T-cell (primary cell): Measurements from ENCODE around the gene MBTD1. TPM values are rescaled to one million over a fixed set of nuclear protein-coding genes. Genes with fewer than 3 reads are reported as not detected.
"Not testable (repeated sequence)": the region's sequence is repeated elsewhere in the genome, so short reads cannot be mapped to it uniquely, and the experiment has no call there.

Experiments used
- ATAC-seq, 4 experiments: fragments of 200-7000 bp in 3 of 4; fragments of 150-1000 bp in 1 of 4; cut with Tn5 transposase; replicated peaks in 1 of 4; 1 replicate in 3 of 4; 2 replicates in 1 of 4; pipeline ENCODE4 v1.10.0; 2021; ENCODE audit warnings: moderate library complexity in 3 of 4, mild to moderate bottlenecking in 2 of 4, moderate number of reproducible peaks in 1 of 4
- CTCF ChIA-PET, 2 donors: fragments of 300-600 bp; sonication (Branson Sonifier 250); formaldehyde crosslinking; loops; one replicate each; lab custom pipeline; 2022; ENCODE audit warnings: antibody characterized with exemption in 2 of 2; lab: Charles Lee
- POLR2A ChIA-PET, 2 donors: fragments of 300-600 bp; sonication (Branson Sonifier 250); formaldehyde crosslinking; loops; one replicate each; lab custom pipeline; 2022; ENCODE audit warnings: antibody characterized with exemption in 2 of 2; lab: Charles Lee
- DNase-seq, 35 experiments: peaks; one replicate each; pipeline versions ENCODE4 v3.0.0 to v3.0.0-alpha.2; 2013 to 2023
- H3K27ac ChIP-seq: one replicate; pipeline ENCODE4 v1.5.1; 2013; ENCODE audit warnings: low read length
- H3K27me3 ChIP-seq, 2 experiments: replicated peaks in 1 of 2; 1 replicate in 1 of 2; 2 replicates in 1 of 2; pipeline versions ENCODE4 v1.6.1 to v1.7.0; 2013; ENCODE audit warnings: low read length in 1 of 2, mixed read lengths in 1 of 2; ENCODE audit not compliant: control insufficient read depth in 2 of 2, insufficient read depth in 2 of 2; ENCODE audit errors: extremely low read depth in 1 of 2
- H3K36me3 ChIP-seq, 2 donors: 1 replicate in 1 of 2; 2 replicates in 1 of 2; pipeline versions ENCODE4 v1.6.1 to v1.7.0; 2013; ENCODE audit warnings: low read length in 1 of 2; ENCODE audit not compliant: control insufficient read depth in 2 of 2, insufficient read depth in 1 of 2; ENCODE audit errors: extremely low read depth in 1 of 2
- H3K4me1 ChIP-seq, 2 experiments: 1 replicate in 1 of 2; 2 replicates in 1 of 2; pipeline versions ENCODE4 v1.6.1 to v1.7.0; 2013; ENCODE audit warnings: low read length in 2 of 2, mixed read lengths in 1 of 2; ENCODE audit not compliant: insufficient read depth in 2 of 2, control insufficient read depth in 1 of 2; ENCODE audit errors: extremely low read depth in 1 of 2
- H3K4me3 ChIP-seq, 2 donors: 1 replicate in 1 of 2; 2 replicates in 1 of 2; pipeline versions ENCODE4 v1.5.1 to v1.7.0; 2013; ENCODE audit warnings: mild to moderate bottlenecking in 2 of 2, low read length in 1 of 2, moderate library complexity in 1 of 2; ENCODE audit not compliant: control insufficient read depth in 1 of 2; ENCODE audit errors: extremely low read depth in 1 of 2
- H3K9me3 ChIP-seq: 2 replicates; pipeline ENCODE4 v1.7.0; 2013
- H3K27ac Mint-ChIP-seq, 2 donors: one replicate each; pipeline ENCODE4 v1.8.0; 2020 to 2021; ENCODE audit warnings: mild to moderate bottlenecking in 2 of 2, mixed read lengths in 2 of 2
- H3K27me3 Mint-ChIP-seq, 2 donors: one replicate each; pipeline ENCODE4 v1.8.0; 2021 to 2022; ENCODE audit warnings: mixed read lengths in 2 of 2
- H3K36me3 Mint-ChIP-seq: one replicate; pipeline ENCODE4 v1.8.0; 2021; ENCODE audit warnings: mixed read lengths
- H3K4me1 Mint-ChIP-seq, 3 donors: one replicate each; pipeline ENCODE4 v1.8.0; 2020 to 2022; ENCODE audit warnings: mixed read lengths in 3 of 3, mild to moderate bottlenecking in 1 of 3
- H3K4me3 Mint-ChIP-seq, 3 donors: one replicate each; pipeline ENCODE4 v1.8.0; 2020 to 2022; ENCODE audit warnings: mild to moderate bottlenecking in 3 of 3, mixed read lengths in 3 of 3, moderate library complexity in 3 of 3
- H3K9me3 Mint-ChIP-seq, 3 donors: one replicate each; pipeline ENCODE4 v1.8.0; 2020 to 2022; ENCODE audit warnings: mixed read lengths in 3 of 3
- WGBS: methylation state at CpG from one replicate; pipeline ENCODE4 v1.1.5; 2013; ENCODE audit warnings: missing lambda C conversion rate; ENCODE audit not compliant: insufficient coverage; 5-methylcytosine and 5-hydroxymethylcytosine counted together
- total RNA-seq, 35 experiments: library from RNA in 6 of 35; stranded (reverse) in 6 of 35; fragments of 120-200 nt in 1 of 35; gene quantifications; one replicate each; pipeline versions ENCODE4 v1.2.1 to v1.2.4 and lab custom pipeline; 2013 to 2026

Gene MBTD1
- total RNA-seq, 5 donors from 2014 or later (not counting 1 experiment from before 2014, with no cell fraction given), result 23.2 to 27.3 (median 24.7) TPM

GRCh38 chr17:51172030-51172429 lies 87.8 kb downstream of the MBTD1 start:
- H3K9me3 ChIP-seq, H3K27me3 ChIP-seq, H3K4me3 Mint-ChIP-seq, CTCF ChIA-PET, DNase-seq, ATAC-seq, H3K4me3 ChIP-seq, H3K27ac Mint-ChIP-seq, H3K9me3 Mint-ChIP-seq, H3K4me1 ChIP-seq, H3K27me3 Mint-ChIP-seq, H3K27ac ChIP-seq: not testable (repeated sequence)
- peaks cover 28% of the 10 kb centered on the region for H3K36me3 Mint-ChIP-seq
- POLR2A ChIA-PET, result interaction anchor here in 1 of 2 donors (0.6 kb wide), 1 partner anchor 8 kb away, joined by 6 read pairs; no protein-coding TSS in a partner anchor
- WGBS, result 96% methylated on average over 3 of the region's 9 CpGs
- peaks cover 14 to 24% of the 10 kb centered on the region in 2 donors for H3K36me3 ChIP-seq
- peaks cover 10 to 16% (median 12%) of the 10 kb centered on the region in 3 donors for H3K4me1 Mint-ChIP-seq

GRCh38 chr17:51170736-51171135 lies 89.1 kb downstream of the MBTD1 start:
- DNase-seq (no peak), ATAC-seq (no peak)
- no peak overlapping the region for H3K4me3 ChIP-seq
- POLR2A ChIA-PET, result interaction anchor here in 1 of 2 donors (0.7 kb wide), 1 partner anchor 119 kb away, joined by 8 read pairs; no protein-coding TSS in a partner anchor
- peaks cover 28% of the 10 kb centered on the region for H3K36me3 Mint-ChIP-seq
- H3K27me3 Mint-ChIP-seq, result no peaks in the 10 kb centered on the region
- CTCF ChIA-PET, result interaction anchor here (0.6 to 1.0 kb wide), 2 partner anchors 30 to 172 kb away, joined by 3 to 4 read pairs; no protein-coding TSS in a partner anchor
- no peaks in the 10 kb centered on the region for H3K9me3 ChIP-seq
- H3K27ac ChIP-seq, result no peak overlapping the region
- peaks cover 14 to 20% (median 15%) of the 10 kb centered on the region in 3 donors for H3K4me1 Mint-ChIP-seq
- no peak overlapping the region for H3K4me3 Mint-ChIP-seq
- no peak overlapping the region for H3K27ac Mint-ChIP-seq
- peaks cover 14 to 24% of the 10 kb centered on the region in 2 donors for H3K36me3 ChIP-seq
- peaks cover 0 to 15% of the 10 kb centered on the region in 2 experiments for H3K4me1 ChIP-seq
- no peaks in the 10 kb centered on the region for H3K9me3 Mint-ChIP-seq
- WGBS, result no CpG with 5 or more reads among the region's 2 CpGs
- no peaks in the 10 kb centered on the region for H3K27me3 ChIP-seq

GRCh38 chr17:51169340-51169739 lies 90.5 kb downstream of the MBTD1 start:
- peaks cover 18 to 29% (median 19%) of the 10 kb centered on the region in 3 donors for H3K4me1 Mint-ChIP-seq
- H3K36me3 Mint-ChIP-seq, result peaks cover 28% of the 10 kb centered on the region
- peaks cover 0 to 20% of the 10 kb centered on the region in 2 experiments for H3K4me1 ChIP-seq
- no peak for ATAC-seq
- no peaks in the 10 kb centered on the region for H3K9me3 Mint-ChIP-seq
- DNase-seq, result no peak
- no peak overlapping the region for H3K4me3 ChIP-seq
- H3K27me3 Mint-ChIP-seq, result no peaks in the 10 kb centered on the region
- H3K9me3 ChIP-seq, result no peaks in the 10 kb centered on the region
- CTCF ChIA-PET, result no interaction called here
- POLR2A ChIA-PET, result no interaction called here
- H3K4me3 Mint-ChIP-seq, result no peak overlapping the region
- 100% methylated on average over 1 of the region's 1 CpG for WGBS
- H3K27ac Mint-ChIP-seq, result no peak overlapping the region
- H3K27me3 ChIP-seq, result no peaks in the 10 kb centered on the region
- H3K36me3 ChIP-seq, result peaks cover 14 to 21% of the 10 kb centered on the region in 2 donors
- no peak overlapping the region for H3K27ac ChIP-seq

GRCh38 chr17:51166987-51167931 lies 92.6 kb downstream of the MBTD1 start:
- Histone ChIP-seq H3K9me3 (no peaks in the 10 kb centered on the region), H3K36me3 (peaks cover 14 to 18% of the 10 kb centered on the region in 2 donors), H3K4me3 (peak overlapping the region; percentile 82 to 91), H3K27me3 (no peaks in the 10 kb centered on the region), H3K4me1 (peaks cover 0 to 20% of the 10 kb centered on the region in 2 experiments), H3K27ac (peak overlapping the region; percentile 72)
- ATAC-seq (peak; percentile 65 to 76 (median 70)), DNase-seq (peak in 34 of 35 experiments; percentile 10 to 74 (median 44))
- H3K4me3 Mint-ChIP-seq, result peak overlapping the region; percentile 81 to 96 (median 82)
- H3K4me1 Mint-ChIP-seq, result peaks cover 18 to 29% (median 19%) of the 10 kb centered on the region in 3 donors
- peaks cover 27% of the 10 kb centered on the region for H3K36me3 Mint-ChIP-seq
- H3K27me3 Mint-ChIP-seq, result no peaks in the 10 kb centered on the region
- 0% methylated on average over 29 of the region's 42 CpGs for WGBS
- ChIA-PET POLR2A (no interaction called here), CTCF (interaction anchor here in 1 of 2 donors (1.3 kb wide), 1 partner anchor 14 kb away, joined by 4 read pairs; the partner anchor contains the start of gene NME1)
- peak overlapping the region; percentile 86 to 89 for H3K27ac Mint-ChIP-seq
- no peaks in the 10 kb centered on the region for H3K9me3 Mint-ChIP-seq

- H3K36me3 ChIP-seq, result peaks cover 10 to 20% of the 10 kb centered on the region in 2 donors
- H3K27me3 ChIP-seq, result no peaks in the 10 kb centered on the region
- Mint-ChIP-seq H3K27ac (peak within 1 kb of the TSS; percentile 94 to 96), H3K27me3 (no peaks in the 10 kb centered on the region), H3K9me3 (no peaks in the 10 kb centered on the region), H3K36me3 (peaks cover 31% of the 10 kb centered on the region), H3K4me1 (peaks cover 18 to 29% (median 19%) of the 10 kb centered on the region in 3 donors), H3K4me3 (peak within 1 kb of the TSS; percentile 89 to 96 (median 91))
- ChIA-PET POLR2A (no interaction called here), CTCF (interaction anchor here in 1 of 2 donors (1.3 kb wide), 2 partner anchors 10 to 13 kb away, joined by 4 to 5 read pairs; partner anchors contain the start of gene NME1)
- under 1% methylated on average over 96 of the region's 98 CpGs for WGBS
- ATAC-seq, result peak; percentile 78 to 88 (median 83)
- H3K4me3 ChIP-seq, result peak within 1 kb of the TSS; percentile 82 to 91
- no peaks in the 10 kb centered on the region for H3K9me3 ChIP-seq
- peak in 34 of 35 experiments; percentile 8 to 76 (median 34) for DNase-seq
- peaks cover 0 to 20% of the 10 kb centered on the region in 2 experiments for H3K4me1 ChIP-seq
- H3K27ac ChIP-seq, result peak within 1 kb of the TSS; percentile 72
Observed at GRCh38 chr17:51166198-51166986, 93.5 kb downstream of the MBTD1 start, which contains the start of gene NME2. Gene NME2 (plus strand): TSS chr17:51166411. CDS start chr17:51166831, 420 bp downstream.
